B cell (primary cell): Measurements from ENCODE around the gene GPRC5D. TPM values are rescaled to one million over a fixed set of nuclear protein-coding genes. Genes with fewer than 3 reads are reported as not detected.

Experiments
- ATAC-seq: fragments of 200-7000 bp; cut with Tn5 transposase; one replicate; pipeline ENCODE4 v1.10.0; 2021; ENCODE audit warnings: low read depth, mild to moderate bottlenecking, moderate number of reproducible peaks, moderate library complexity
- CTCF ChIA-PET: fragments of 350-600 bp; sonication (Branson Sonifier 250); formaldehyde crosslinking; loops from one replicate; lab custom pipeline; 2021; ENCODE audit warnings: antibody characterized with exemption, inconsistent platforms; lab: Charles Lee
- POLR2A ChIA-PET: fragments of 350-600 bp; sonication (Branson Sonifier 250); formaldehyde crosslinking; loops from one replicate; lab custom pipeline; 2021; ENCODE audit warnings: antibody characterized with exemption; lab: Charles Lee
- DNase-seq: peaks from one replicate; pipeline ENCODE4 v3.0.0; 2013
- H2AFZ ChIP-seq: 2 replicates; pipeline ENCODE4 v1.6.1; 2012; ENCODE audit warnings: mild to moderate bottlenecking, low read depth, low read length; ENCODE audit not compliant: insufficient read depth, poor library complexity, severe bottlenecking
- H3K27ac ChIP-seq, 2 donors: 1 replicate in 1 of 2; 2 replicates in 1 of 2; pipeline ENCODE4 v1.5.1; 2012 to 2013; ENCODE audit warnings: low read length in 2 of 2, mild to moderate bottlenecking in 2 of 2, moderate library complexity in 1 of 2
- H3K27me3 ChIP-seq, 4 experiments: fragments of 200-600 bp in 1 of 4; sonication (generic) in 1 of 4; replicated peaks in 1 of 4; 1 replicate in 2 of 4; 2 replicates in 2 of 4; pipeline versions ENCODE4 v1.6.1 to v1.7.0; 2013 to 2016; ENCODE audit warnings: low read length in 3 of 4, mild to moderate bottlenecking in 2 of 4, mixed read lengths in 1 of 4, moderate library complexity in 1 of 4; ENCODE audit not compliant: insufficient read depth in 4 of 4, control insufficient read depth in 3 of 4; ENCODE audit errors: control extremely low read depth in 1 of 4
- H3K36me3 ChIP-seq, 2 experiments: replicated peaks in 1 of 2; 1 replicate in 1 of 2; 2 replicates in 1 of 2; pipeline versions ENCODE4 v1.6.1 to v1.7.1; 2013; ENCODE audit warnings: low read length in 1 of 2; ENCODE audit not compliant: insufficient read depth in 2 of 2, control insufficient read depth in 1 of 2; ENCODE audit errors: control extremely low read depth in 1 of 2, extremely low read depth in 1 of 2
- H3K4me1 ChIP-seq, 2 donors: fragments of 200-600 bp in 1 of 2; sonication (generic) in 1 of 2; 1 replicate in 1 of 2; 2 replicates in 1 of 2; pipeline versions ENCODE4 v1.5.1 to v1.6.1; 2013 to 2017; ENCODE audit warnings: low read length in 2 of 2; ENCODE audit not compliant: control insufficient read depth in 2 of 2, insufficient read depth in 2 of 2
- H3K4me2 ChIP-seq: replicated peaks from 2 replicates; pipeline ENCODE3; 2012; ENCODE audit warnings: mild to moderate bottlenecking, low read depth, low read length; ENCODE audit not compliant: poor library complexity, severe bottlenecking
- H3K4me3 ChIP-seq, 5 experiments: fragments of 200-600 bp in 1 of 5; sonication (generic) in 1 of 5; 1 replicate in 3 of 5; 2 replicates in 2 of 5; pipeline versions ENCODE4 v1.5.1 to v1.7.0; 2011 to 2016; ENCODE audit warnings: low read length in 4 of 5, mild to moderate bottlenecking in 4 of 5, low read depth in 2 of 5, control low read depth in 1 of 5, moderate library complexity in 1 of 5; ENCODE audit not compliant: insufficient read depth in 1 of 5; ENCODE audit errors: control extremely low read depth in 1 of 5, extremely low read depth in 1 of 5
- H3K79me2 ChIP-seq: fragments of 200-600 bp; sonication (generic); one replicate; pipeline ENCODE4 v1.6.0; 2016; ENCODE audit warnings: low read length; ENCODE audit not compliant: control insufficient read depth, insufficient read depth
- H3K9ac ChIP-seq: fragments of 200-600 bp; sonication (generic); 2 replicates; pipeline ENCODE4 v1.6.1; 2017; ENCODE audit warnings: mild to moderate bottlenecking, low read length, moderate library complexity
- H3K9me3 ChIP-seq, 3 donors: one replicate each; pipeline versions ENCODE4 v1.6.1 to v1.7.1; 2013; ENCODE audit warnings: low read length in 2 of 3; ENCODE audit not compliant: control insufficient read depth in 2 of 3, insufficient read depth in 1 of 3; ENCODE audit errors: control extremely low read depth in 1 of 3
- H4K20me1 ChIP-seq: 2 replicates; pipeline ENCODE4 v1.6.0; 2012; ENCODE audit warnings: mild to moderate bottlenecking, low read length; ENCODE audit not compliant: insufficient read depth, control insufficient read depth, poor library complexity, severe bottlenecking
- H3K27ac Mint-ChIP-seq: one replicate; pipeline ENCODE4 v1.8.0; 2021; ENCODE audit warnings: mixed read lengths
- H3K27me3 Mint-ChIP-seq: one replicate; pipeline ENCODE4 v1.8.0; 2021; ENCODE audit warnings: mixed read lengths
- H3K4me1 Mint-ChIP-seq: one replicate; pipeline ENCODE4 v1.8.0; 2021; ENCODE audit warnings: mixed read lengths
- H3K4me3 Mint-ChIP-seq: one replicate; pipeline ENCODE4 v1.8.0; 2021; ENCODE audit warnings: mixed read lengths
- H3K9me3 Mint-ChIP-seq: one replicate; pipeline ENCODE4 v1.8.0; 2022; ENCODE audit warnings: mixed read lengths; ENCODE audit not compliant: insufficient read depth
- CTCF ChIP-seq: fragments of 200-600 bp; IDR thresholded peaks from one replicate; pipeline ENCODE4 v1.8.0; 2022; ENCODE audit warnings: antibody characterized with exemption, mild to moderate bottlenecking
- EZH2 ChIP-seq: IDR thresholded peaks from 2 replicates; pipeline ENCODE4 v1.6.1; 2012; ENCODE audit warnings: borderline replicate concordance, low read depth, mild to moderate bottlenecking, moderate library complexity, low read length; ENCODE audit not compliant: insufficient read depth, poor library complexity, severe bottlenecking
- WGBS: methylation state at CpG from one replicate; pipeline ENCODE4 v1.1.5; 2013; ENCODE audit warnings: missing lambda C conversion rate; ENCODE audit not compliant: insufficient coverage; 5-methylcytosine and 5-hydroxymethylcytosine counted together
- intact Hi-C: fragments of 100-400 bp; cut with micrococcal nuclease; formaldehyde crosslinking; loops from one replicate; pipeline ENCODE4 v1.10.0; 2022
- polyA plus RNA-seq: library from polyadenylated mRNA; depleted of rRNA; stranded (reverse); fragments of >200 nt; gene quantifications from 2 replicates; pipeline ENCODE4 v1.2.3, GENCODE V29; 2012
- total RNA-seq, 2 donors: library from RNA; stranded (reverse); fragments of 120-200 nt in 1 of 2; gene quantifications; 1 replicate in 1 of 2; 2 replicates in 1 of 2; pipeline versions ENCODE4 v1.2.3 to v1.2.4, GENCODE V29; 2013 to 2022

The GPRC5D gene
- total and polyA plus RNA-seq, 2 donors (not counting 1 experiment from before 2014, with no cell fraction given) = 0.47 to 7.7 TPM

GRCh38 chr12:12899530-12900380 is 52.2 kb downstream of the GPRC5D start:
- DNase-seq (no peak), ATAC-seq (no peak)
- Mint-ChIP-seq H3K4me1 (no peaks in the 10 kb centered on the region), H3K27ac (no peak overlapping the region), H3K27me3 (peaks cover 35% of the 10 kb centered on the region), H3K9me3 (no peaks in the 10 kb centered on the region), H3K4me3 (no peak overlapping the region)
- no peak overlapping the region for H2AFZ ChIP-seq
- no peak overlapping the region for H3K4me2 ChIP-seq
- no peaks in the 10 kb centered on the region for H3K79me2 ChIP-seq
- H3K36me3 ChIP-seq = no peaks in the 10 kb centered on the region
- 78% methylated on average over 6 of the region's 10 CpGs for WGBS
- intact Hi-C loops = no loop called here
- H3K4me3 ChIP-seq = no peak overlapping the region
- TF ChIP-seq CTCF = no peak
- no peak for TF ChIP-seq EZH2
- POLR2A ChIA-PET = interaction anchor here (0.6 kb wide), 1 partner anchor 350 kb away, joined by 3 read pairs; no protein-coding TSS in a partner anchor
- no peaks in the 10 kb centered on the region for H4K20me1 ChIP-seq
- no peak overlapping the region for H3K9ac ChIP-seq
- H3K9me3 ChIP-seq = no peaks in the 10 kb centered on the region
- H3K27me3 ChIP-seq = peaks cover 0 to 8% (median 0%) of the 10 kb centered on the region in 4 experiments
- H3K4me1 ChIP-seq = peaks cover 4 to 6% of the 10 kb centered on the region in 2 donors
- H3K27ac ChIP-seq = no peak overlapping the region
- CTCF ChIA-PET = no interaction called here

- peaks cover 0 to 8% (median 0%) of the 10 kb centered on the region in 4 experiments for H3K27me3 ChIP-seq
- WGBS = 90% methylated on average over 8 of the region's 8 CpGs
- no peak overlapping the region for H3K27ac ChIP-seq
- no peaks in the 10 kb centered on the region for H3K79me2 ChIP-seq
- no peaks in the 10 kb centered on the region for H3K9me3 ChIP-seq
- Mint-ChIP-seq H3K27me3 (peaks cover 37% of the 10 kb centered on the region), H3K27ac (no peak overlapping the region), H3K9me3 (no peaks in the 10 kb centered on the region), H3K4me1 (no peaks in the 10 kb centered on the region), H3K4me3 (no peak overlapping the region)
- ChIA-PET CTCF (no interaction called here), POLR2A (no interaction called here)
- H3K4me2 ChIP-seq = no peak overlapping the region
- no peak for DNase-seq
- intact Hi-C loops = no loop called here
- no peak overlapping the region for H3K4me3 ChIP-seq
- no peaks in the 10 kb centered on the region for H3K36me3 ChIP-seq
- no peak overlapping the region for H3K9ac ChIP-seq
- TF ChIP-seq EZH2 (no peak), CTCF (no peak)
- no peak overlapping the region for H2AFZ ChIP-seq
- no peak for ATAC-seq
- peaks cover 4% of the 10 kb centered on the region in 2 donors for H3K4me1 ChIP-seq
- no peaks in the 10 kb centered on the region for H4K20me1 ChIP-seq
These were observed 53.0 kb downstream of the GPRC5D start for GRCh38 chr12:12898911-12899511.
